Retinal pigment epithelial cell (primary cell): ENCODE measurements around the gene PIEZO2.

ENCODE experiments used
- DNase-seq: peaks from one replicate; pipeline ENCODE4 v3.0.0-alpha.2; 2010; ENCODE audit warnings: low read depth
- H3K4me3 ChIP-seq: 2 replicates; pipeline ENCODE4 v1.5.1; 2011; ENCODE audit warnings: mild to moderate bottlenecking, low read length, control low read depth, moderate library complexity
- TF ChIP-seq, protein P1 (sequence below): conservative IDR thresholded peaks from 2 replicates; pipeline ENCODE4 v1.5.1; 2011; ENCODE audit warnings: low read depth, low read length, control low read depth, inconsistent platforms

Gene PIEZO2

DNA sequence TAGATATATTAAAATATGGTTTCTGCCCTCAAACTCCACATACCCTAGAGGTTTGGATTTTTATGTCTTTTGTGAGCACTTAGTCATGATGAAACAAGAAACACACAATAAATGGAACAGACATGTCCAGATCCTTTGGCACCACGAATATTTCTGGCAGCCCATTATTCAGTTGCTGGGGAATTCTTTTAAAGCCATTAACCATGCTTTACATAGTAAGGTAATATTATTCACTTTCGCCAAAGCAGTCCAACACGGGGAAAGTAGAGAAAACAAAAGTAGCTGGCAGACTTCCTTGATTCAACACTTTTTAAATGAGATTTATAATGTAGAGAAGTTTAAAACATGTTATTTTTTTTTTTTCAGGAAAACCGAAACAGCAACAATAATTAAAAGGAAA is 235.4 kb downstream of the PIEZO2 start:
- TF ChIP-seq, protein P1, sequence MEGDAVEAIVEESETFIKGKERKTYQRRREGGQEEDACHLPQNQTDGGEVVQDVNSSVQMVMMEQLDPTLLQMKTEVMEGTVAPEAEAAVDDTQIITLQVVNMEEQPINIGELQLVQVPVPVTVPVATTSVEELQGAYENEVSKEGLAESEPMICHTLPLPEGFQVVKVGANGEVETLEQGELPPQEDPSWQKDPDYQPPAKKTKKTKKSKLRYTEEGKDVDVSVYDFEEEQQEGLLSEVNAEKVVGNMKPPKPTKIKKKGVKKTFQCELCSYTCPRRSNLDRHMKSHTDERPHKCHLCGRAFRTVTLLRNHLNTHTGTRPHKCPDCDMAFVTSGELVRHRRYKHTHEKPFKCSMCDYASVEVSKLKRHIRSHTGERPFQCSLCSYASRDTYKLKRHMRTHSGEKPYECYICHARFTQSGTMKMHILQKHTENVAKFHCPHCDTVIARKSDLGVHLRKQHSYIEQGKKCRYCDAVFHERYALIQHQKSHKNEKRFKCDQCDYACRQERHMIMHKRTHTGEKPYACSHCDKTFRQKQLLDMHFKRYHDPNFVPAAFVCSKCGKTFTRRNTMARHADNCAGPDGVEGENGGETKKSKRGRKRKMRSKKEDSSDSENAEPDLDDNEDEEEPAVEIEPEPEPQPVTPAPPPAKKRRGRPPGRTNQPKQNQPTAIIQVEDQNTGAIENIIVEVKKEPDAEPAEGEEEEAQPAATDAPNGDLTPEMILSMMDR = no peak
- DNase-seq = no peak

DNA sequence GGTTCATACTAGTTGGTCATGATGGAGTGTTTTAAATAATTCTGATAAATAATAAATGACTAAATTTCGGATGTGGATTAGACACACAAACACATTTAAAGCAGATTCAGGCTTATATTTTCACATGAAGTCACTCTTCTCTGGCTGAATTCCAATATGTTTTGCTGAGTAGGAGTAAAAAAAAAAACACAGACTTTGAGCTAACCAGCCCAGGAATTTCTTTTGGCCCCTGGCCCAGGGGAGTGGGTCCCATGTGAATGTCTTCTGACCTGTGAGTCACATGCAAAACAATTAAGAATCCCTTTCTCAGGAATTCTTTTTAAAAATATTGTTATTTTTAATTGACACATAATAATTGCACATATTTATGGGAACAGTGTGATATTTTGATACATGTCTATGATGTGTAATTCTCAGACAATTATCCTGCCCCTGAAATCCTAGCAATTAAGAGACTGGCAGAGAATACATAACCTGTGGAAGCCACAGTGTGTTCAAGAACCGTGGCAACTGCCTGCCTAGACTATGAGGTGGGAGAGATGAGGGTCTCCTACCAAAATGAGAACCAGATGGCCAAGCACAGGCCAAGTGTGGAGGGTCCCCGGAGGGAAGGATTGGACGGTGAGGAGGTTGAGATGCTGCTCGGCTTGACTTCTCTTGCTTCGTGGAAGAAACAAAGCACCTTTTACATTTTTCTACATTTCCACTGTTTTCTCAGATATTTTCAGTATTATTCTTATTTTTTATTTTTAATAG is 236.4 kb downstream of the PIEZO2 start:
- no peak overlapping the region for H3K4me3 ChIP-seq
- DNase-seq = peak; percentile 97
- TF ChIP-seq, protein P1 = no peak

More for the DNA sequence above, 235.4 kb downstream of the PIEZO2 start:
- no peak overlapping the region for H3K4me3 ChIP-seq

DNA sequence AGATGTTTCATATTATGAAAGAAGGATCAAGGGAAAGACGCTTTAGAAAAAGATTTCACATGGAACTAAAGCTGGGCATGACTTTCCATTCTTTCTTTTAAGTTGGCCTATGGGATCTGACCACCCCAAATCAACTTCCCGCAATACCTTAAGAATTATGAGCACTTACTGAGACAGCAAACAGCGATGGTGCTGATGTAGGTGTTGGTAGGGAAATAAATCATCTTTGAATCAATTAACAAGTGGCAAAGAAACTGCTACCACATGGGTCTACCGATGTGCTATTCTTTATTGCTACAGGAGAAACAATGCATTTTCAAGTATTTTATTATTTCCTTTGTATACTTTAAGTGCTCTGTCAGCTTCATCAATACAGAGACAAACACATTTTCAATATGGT is 239.6 kb downstream of the PIEZO2 start:
- TF ChIP-seq, protein P1 = no peak
- no peak overlapping the region for H3K4me3 ChIP-seq
- no peak for DNase-seq

DNA sequence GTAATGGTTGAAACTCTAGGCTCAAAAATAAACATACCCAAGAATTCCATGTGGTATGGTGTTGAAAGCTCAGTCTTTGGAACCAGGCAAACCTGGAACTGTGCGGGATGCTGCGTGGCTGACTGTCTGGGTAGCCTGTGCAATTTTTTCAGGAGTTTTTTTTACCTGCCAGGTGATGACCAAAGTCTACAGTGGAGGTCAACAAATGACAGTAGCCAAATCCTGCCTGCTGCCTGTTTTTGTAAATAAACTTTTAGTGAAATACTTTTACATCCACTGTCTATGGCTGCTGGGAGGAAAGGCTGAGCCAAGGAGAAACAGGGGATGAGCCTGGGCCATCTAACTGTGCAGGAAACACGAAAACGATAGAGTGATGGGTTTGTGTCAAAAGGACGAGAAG is 240.6 kb downstream of the PIEZO2 start:
- no peak overlapping the region for H3K4me3 ChIP-seq
- TF ChIP-seq, protein P1 = no peak
- DNase-seq = no peak

DNA sequence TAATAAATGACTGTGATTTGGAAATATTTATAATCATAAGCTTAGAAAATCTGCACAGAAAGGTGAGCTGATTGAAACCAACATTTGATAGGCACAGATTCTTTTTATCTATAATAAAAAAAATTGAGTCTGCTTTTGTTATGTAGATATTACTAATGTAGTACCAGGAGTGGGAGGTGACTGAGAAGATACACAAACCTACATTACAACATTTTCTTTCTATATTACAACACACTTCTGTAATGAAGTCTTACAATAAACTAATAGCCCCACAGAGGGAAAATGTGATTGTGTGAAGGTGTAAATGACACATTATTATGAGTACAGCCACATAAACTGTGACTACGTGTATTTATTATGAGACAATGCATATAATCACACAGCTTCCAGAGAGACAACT is 241.6 kb downstream of the PIEZO2 start:
- H3K4me3 ChIP-seq = no peak overlapping the region
- TF ChIP-seq, protein P1 = no peak
- no peak for DNase-seq

DNA sequence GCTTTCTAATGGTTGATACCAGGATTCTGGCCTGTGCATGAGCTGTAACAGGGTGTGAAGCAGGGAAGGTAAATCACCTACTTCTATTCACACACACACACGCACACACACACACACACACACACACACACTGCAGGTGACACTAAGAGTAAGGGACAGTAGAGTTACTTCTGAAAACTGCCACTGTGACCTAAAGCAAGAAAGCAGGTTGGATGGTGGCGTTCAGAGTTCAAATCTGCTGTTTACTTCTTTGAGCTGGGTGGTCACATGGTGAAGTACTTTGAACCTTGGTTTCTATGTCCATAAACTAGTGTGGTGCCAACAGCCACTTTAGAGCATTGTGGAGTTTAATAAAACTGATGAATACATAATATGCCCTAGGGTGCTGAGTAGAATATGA is 248.0 kb downstream of the PIEZO2 start:
- H3K4me3 ChIP-seq = no peak overlapping the region
- DNase-seq = no peak
- TF ChIP-seq, protein P1 = no peak

DNA sequence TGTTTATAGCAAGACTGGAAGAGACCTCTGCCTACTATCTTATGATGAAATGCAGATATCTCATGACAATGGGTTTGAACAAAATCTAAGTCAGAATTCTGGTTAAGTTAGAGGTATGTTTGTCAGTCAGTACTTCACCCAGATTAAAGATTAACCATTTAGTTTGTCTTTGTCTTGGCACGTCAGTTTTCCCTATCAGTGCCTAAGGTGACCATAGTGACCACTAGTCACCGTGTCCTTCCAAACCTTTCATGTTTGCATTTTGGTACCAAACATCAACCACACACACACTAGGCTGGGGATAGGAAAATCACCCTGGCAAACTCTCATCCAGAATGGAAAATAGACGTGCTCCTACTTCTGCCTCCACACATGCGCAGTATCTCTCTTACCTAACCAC is 248.9 kb downstream of the PIEZO2 start:
- TF ChIP-seq, protein P1 = no peak
- no peak overlapping the region for H3K4me3 ChIP-seq
- no peak for DNase-seq
